Measurements from ENCODE around the gene SPATS2. TPM values are rescaled to one million over a fixed set of nuclear protein-coding genes. Genes with fewer than 3 reads are reported as not detected.

Gene SPATS2
- total and polyA plus RNA-seq, 2 of the 4 experiments (the other 2 are of a cell fraction) = 50.6 to 63.3 TPM

GRCh38 chr12:49328816-49329215, 38.4 kb upstream of the SPATS2 start:
- dilution Hi-C loops (cut with HindIII; ENCODE audit: low sequenced_read_pairs, unreplicated experiment) (no loop called here), in situ Hi-C loops (cut with MboI; ENCODE audit: low sequenced_read_pairs) (no loop called here), intact Hi-C loops (cut with micrococcal nuclease) (no loop called here)
- H3K4me3 ChIP-seq (ENCODE audit: insufficient read depth, low read depth, low read length) = no peak overlapping the region
- no peak overlapping the region for H4K8ac ChIP-seq (ENCODE audit: low read depth in 2 of 2, low read length in 2 of 2)
- H3K9me3 ChIP-seq (ENCODE audit: control insufficient read depth, insufficient read depth, low read length) = no peaks in the 10 kb centered on the region
- H4K91ac ChIP-seq (ENCODE audit: insufficient read depth, low read depth, low read length) = no peak overlapping the region
- 96% methylated on average over 4 of the region's 12 CpGs; no CpG with 5 or more reads in 1 of the 2 experiments for WGBS, 2 experiments (ENCODE audit: extremely low coverage in 2 of 2, insufficient read length in 1 of 2)
- H4K5ac ChIP-seq (ENCODE audit: low read depth, low read length) = no peak overlapping the region
- no peak overlapping the region for H2AK5ac ChIP-seq (ENCODE audit: low read depth, low read length)
- no TSS peak for BruUV-seq (replicated peaks)
- H3K14ac ChIP-seq (replicated peaks; ENCODE audit: low read depth, low read length) = no peak overlapping the region
- no peak overlapping the region for H3K9ac ChIP-seq (ENCODE audit: low read depth, low read length)
- no peak overlapping the region for H2BK120ac ChIP-seq (ENCODE audit: low read depth, low read length)
- H4K20me1 ChIP-seq (ENCODE audit: insufficient read depth, low read length) = no peaks in the 10 kb centered on the region
- no peak overlapping the region for H2AFZ ChIP-seq (replicated peaks; ENCODE audit: low read length, poor library complexity)
- H2AK9ac ChIP-seq (replicated peaks; ENCODE audit: low read depth, low read length, poor library complexity) = peak overlapping the region; percentile 55
- H3K27me3 ChIP-seq (ENCODE audit: control insufficient read depth, insufficient read depth, low read length) = peaks cover 2% of the 10 kb centered on the region; the same call in 1 of the 2 replicates
- POLR2A ChIA-PET (ENCODE audit: unreplicated experiment) = no interaction called here
- no peaks in the 10 kb centered on the region for H3K9me1 ChIP-seq (ENCODE audit: insufficient read depth, low read length)
- H3K18ac ChIP-seq (ENCODE audit: low read depth, low read length) = no peak overlapping the region
- no peak overlapping the region for H2BK5ac ChIP-seq (ENCODE audit: low read depth, low read length, poor library complexity, severe bottlenecking)
- H3K36me3 ChIP-seq (ENCODE audit: control insufficient read depth, insufficient read depth, low read length) = peaks cover 6% of the 10 kb centered on the region
- H3K4me1 ChIP-seq (ENCODE audit: control insufficient read depth, insufficient read depth, low read length) = peaks cover 2% of the 10 kb centered on the region; the same call in 1 of the 2 replicates
- H2BK20ac ChIP-seq (ENCODE audit: low read depth, low read length) = no peak overlapping the region
- DNase-seq (no peak), ATAC-seq (ENCODE audit: low read depth) (no peak)
- no peak overlapping the region for H2BK15ac ChIP-seq (ENCODE audit: low read depth, low read length)
- H3K79me1 ChIP-seq (ENCODE audit: low read depth in 1 of 2, low read length in 2 of 2) = peaks cover 4 to 27% of the 10 kb centered on the region in 2 experiments; a peak in 3 of 4 replicates
- no peak overlapping the region for H3K4me2 ChIP-seq (ENCODE audit: low read depth, low read length)
- H3K27ac ChIP-seq (ENCODE audit: insufficient read depth, low read length) = no peak overlapping the region
- TF ChIP-seq NFE2L2 (IDR thresholded peaks at IDR 0.05; ENCODE audit: low read depth, low read length) (no peak), MXI1 (IDR thresholded peaks at IDR 0.05; ENCODE audit: borderline replicate concordance, low read depth, low read length) (no peak), RFX5 (IDR thresholded peaks at IDR 0.05; ENCODE audit: low read depth, low read length) (no peak), RAD21 (IDR thresholded peaks at IDR 0.05; ENCODE audit: low read length) (no peak), MAFK (IDR thresholded peaks at IDR 0.05; ENCODE audit: low read depth, low read length) (no peak), SMC3 (IDR thresholded peaks at IDR 0.05; ENCODE audit: low read depth, low read length) (no peak), MAZ (IDR thresholded peaks at IDR 0.05; ENCODE audit: borderline replicate concordance, low read depth, low read length) (no peak), ELK1 (IDR thresholded peaks at IDR 0.05; ENCODE audit: borderline replicate concordance, low read depth, low read length) (no peak)
- no peak overlapping the region for H3K23ac ChIP-seq (ENCODE audit: low read depth, low read length)
- no peak overlapping the region for H3K56ac ChIP-seq (ENCODE audit: extremely low read depth, insufficient read depth, low read length)
- no peak overlapping the region for H3K4ac ChIP-seq (ENCODE audit: low read depth, low read length)
- CTCF ChIA-PET = no interaction called here

Measured in IMR-90 (cell line).